HCT116 (cell line): ENCODE data around the gene IL3RA. TPM values are rescaled to one million over a fixed set of nuclear protein-coding genes. Genes with fewer than 3 reads are reported as not detected.

Source experiments
- ATAC-seq: fragments of 200-7000 bp; cut with Tn5 transposase; 2 replicates; pipeline ENCODE4 v1.9.1; 2020; ENCODE audit warnings: mild to moderate bottlenecking, moderate library complexity
- BruUV-seq: library from RNA; stranded (reverse); fragments of 400-500 nt; replicated peaks from 2 replicates; lab custom pipeline; 2021; lab: Mats Ljungman, UMichigan
- CTCF ChIA-PET: fragments of 300-600 bp; sonication (Branson Sonifier 250); formaldehyde crosslinking; loops from one replicate; lab custom pipeline; 2021; ENCODE audit warnings: antibody characterized with exemption; lab: Charles Lee
- POLR2A ChIA-PET: fragments of 300-600, 350-600 bp; sonication (Branson Sonifier 250); formaldehyde crosslinking; loops from one replicate; lab custom pipeline; 2021; ENCODE audit warnings: antibody characterized with exemption; lab: Charles Lee
- RAD21 ChIA-PET, 2 experiments: fragments of 300-600 bp; sonication (Branson Sonifier 250); formaldehyde crosslinking; loops; one replicate each; lab custom pipeline; 2023; ENCODE audit warnings: low total read pairs in 2 of 2; ENCODE audit not compliant: uncharacterized antibody in 2 of 2, unreplicated experiment in 2 of 2, low non-redundant PET in 1 of 2; lab: Charles Lee
- DNase-seq: peaks from one replicate; pipeline ENCODE4 v3.0.0-alpha.2; 2010; ENCODE audit warnings: low read depth, low spot score
- H2AFZ ChIP-seq: fragments of 200-600 bp; shearing (Covaris generic), sonication (generic); 2 replicates; pipeline ENCODE4 v1.6.1; 2017; ENCODE audit warnings: low read depth, mixed run types, mixed read lengths, antibody characterized with exemption, low read length; ENCODE audit not compliant: poor library complexity, severe bottlenecking
- H3K27ac ChIP-seq: 2 replicates; pipeline ENCODE4 v1.5.1; 2012; ENCODE audit warnings: low read depth, low read length
- H3K27me3 ChIP-seq: fragments of 200-600 bp; sonication (generic); 2 replicates; pipeline ENCODE4 v1.6.1; 2016; ENCODE audit warnings: mixed run types, low read length, mixed read lengths; ENCODE audit not compliant: insufficient read depth
- H3K36me3 ChIP-seq, 2 experiments: fragments of 200-500 bp in 1 of 2; fragments of 200-600 bp in 1 of 2; sonication (Bioruptor generic) in 1 of 2; sonication (generic) in 1 of 2; 2 replicates each; pipeline versions ENCODE4 v1.5.1 to v1.6.1; 2014 to 2016; ENCODE audit warnings: low read length in 2 of 2, inconsistent platforms in 1 of 2, mixed read lengths in 1 of 2, mixed run types in 1 of 2; ENCODE audit not compliant: insufficient read depth in 2 of 2, control insufficient read depth in 1 of 2
- H3K4me1 ChIP-seq, 2 experiments: fragments of 200-600 bp in 1 of 2; sonication (generic) in 1 of 2; 2 replicates each; pipeline versions ENCODE4 v1.5.1 to v1.6.1; 2012 to 2017; ENCODE audit warnings: low read length in 2 of 2, inconsistent platforms in 1 of 2, mild to moderate bottlenecking in 1 of 2, mixed read lengths in 1 of 2, mixed run types in 1 of 2, moderate library complexity in 1 of 2; ENCODE audit not compliant: insufficient read depth in 2 of 2, control insufficient read depth in 1 of 2
- H3K4me2 ChIP-seq: fragments of 200-600 bp; sonication (generic); 2 replicates; pipeline ENCODE4 v1.6.1; 2017; ENCODE audit warnings: mixed run types, low read length, mixed read lengths
- H3K4me3 ChIP-seq, 2 experiments: fragments of 200-600 bp in 1 of 2; sonication (generic) in 1 of 2; replicated peaks in 1 of 2; 2 replicates each; pipeline ENCODE4 v1.5.1; 2011 to 2016; ENCODE audit warnings: low read length in 2 of 2, control low read depth in 1 of 2, low read depth in 1 of 2, mild to moderate bottlenecking in 1 of 2, mixed read lengths in 1 of 2, mixed run types in 1 of 2
- H3K79me2 ChIP-seq: fragments of 200-600 bp; sonication (generic); 2 replicates; pipeline ENCODE4 v1.6.1; 2017; ENCODE audit warnings: mild to moderate bottlenecking, mixed run types, low read length, moderate library complexity, mixed read lengths; ENCODE audit not compliant: insufficient read depth
- H3K9ac ChIP-seq: fragments of 200-600 bp; sonication (generic); 2 replicates; pipeline ENCODE4 v1.6.1; 2016; ENCODE audit warnings: low read length, mixed read lengths
- H3K9me2 ChIP-seq: fragments of 200-600 bp; sonication (generic), shearing (Covaris generic); 2 replicates; pipeline ENCODE4 v1.6.1; 2017; ENCODE audit warnings: mixed run types, mild to moderate bottlenecking, moderate library complexity; ENCODE audit not compliant: insufficient read depth
- H3K9me3 ChIP-seq, 2 experiments: fragments of 200-500 bp in 1 of 2; fragments of 200-600 bp in 1 of 2; sonication (Bioruptor generic) in 1 of 2; sonication (generic) in 1 of 2; 2 replicates each; pipeline ENCODE4 v1.6.1; 2014 to 2017; ENCODE audit warnings: low read length in 2 of 2, mixed read lengths in 2 of 2, inconsistent platforms in 1 of 2, low read depth in 1 of 2, mild to moderate bottlenecking in 1 of 2, mixed run types in 1 of 2, moderate library complexity in 1 of 2; ENCODE audit not compliant: control insufficient read depth in 1 of 2, insufficient read depth in 1 of 2
- H4K20me1 ChIP-seq: fragments of 200-600 bp; sonication (generic), shearing (Covaris generic); 2 replicates; pipeline ENCODE4 v1.6.1; 2017; ENCODE audit warnings: mixed run types, mild to moderate bottlenecking, moderate library complexity; ENCODE audit not compliant: insufficient read depth
- ATF3 ChIP-seq: IDR thresholded peaks from 2 replicates; pipeline ENCODE4 v1.6.1; 2012
- EZH2 ChIP-seq: fragments of 200-600 bp; sonication (generic); IDR thresholded peaks from 2 replicates; pipeline ENCODE4 v1.6.1; 2017; ENCODE audit warnings: antibody characterized with exemption, mixed run types
- POLR2AphosphoS5 ChIP-seq: IDR thresholded peaks from 2 replicates; pipeline ENCODE4 v1.6.1; 2011; ENCODE audit warnings: mild to moderate bottlenecking, low read depth, low read length, moderate library complexity
- intact Hi-C: fragments of 100-400 bp; cut with micrococcal nuclease; formaldehyde crosslinking; loops from 2 replicates; pipeline ENCODE4 v1.10.0; 2022
- total RNA-seq: library from RNA; stranded (reverse); gene quantifications from one replicate; pipeline ENCODE4 v1.2.1, GENCODE V29; 2021; ENCODE audit not compliant: unreplicated experiment
- TF ChIP-seq, protein P1 (sequence below): IDR thresholded peaks from 2 replicates; pipeline ENCODE4 v1.6.1; 2011; ENCODE audit warnings: mild to moderate bottlenecking, low read length, moderate library complexity; ENCODE audit not compliant: insufficient replicate concordance; ENCODE audit errors: extremely low read depth

IL3RA gene
- total RNA-seq, 1 experiment from 2014 or later = not detected

- Histone ChIP-seq H3K79me2 (no peaks in the 10 kb centered on the region), H3K27ac (no peak overlapping the region), H3K4me1 (no peaks in the 10 kb centered on the region), H3K9ac (no peak overlapping the region), H2AFZ (no peak overlapping the region), H4K20me1 (no peaks in the 10 kb centered on the region), H3K9me2 (no peaks in the 10 kb centered on the region), H3K27me3 (no peaks in the 10 kb centered on the region), H3K9me3 (peaks cover 0 to 5% of the 10 kb centered on the region in 2 experiments; a peak in 1 of 4 replicates), H3K36me3 (peaks cover 2 to 34% of the 10 kb centered on the region in 2 experiments; a peak in 3 of 4 replicates), H3K4me3 (no peak overlapping the region), H3K4me2 (no peak overlapping the region)
- ChIA-PET RAD21 (no interaction called here), CTCF (no interaction called here), POLR2A (no interaction called here)
- intact Hi-C loops = no loop called here
- ATAC-seq (no peak), DNase-seq (no peak)
- BruUV-seq = no TSS peak
- no peak for TF ChIP-seq POLR2AphosphoS5
Observed at GRCh38 chrX:1422135-1422465, 85.5 kb downstream of the IL3RA start.

GRCh38 chrX:1423215-1423614 lies 86.6 kb downstream of the IL3RA start:
- CTCF ChIA-PET = no interaction called here
- Histone ChIP-seq H3K27me3 (no peaks in the 10 kb centered on the region), H3K36me3 (peaks cover 2 to 36% of the 10 kb centered on the region in 2 experiments; a peak in 3 of 4 replicates), H3K27ac (no peak overlapping the region), H3K9me3 (peaks cover 0 to 5% of the 10 kb centered on the region in 2 experiments; a peak in 1 of 4 replicates), H3K79me2 (no peaks in the 10 kb centered on the region), H3K9ac (no peak overlapping the region), H3K9me2 (no peaks in the 10 kb centered on the region), H3K4me2 (no peak overlapping the region), H4K20me1 (no peaks in the 10 kb centered on the region), H3K4me3 (no peak overlapping the region), H2AFZ (no peak overlapping the region), H3K4me1 (no peaks in the 10 kb centered on the region)
- intact Hi-C loops = no loop called here
- BruUV-seq = no TSS peak
- TF ChIP-seq EZH2 (no peak), ATF3 (no peak)
- TF ChIP-seq, protein P1, sequence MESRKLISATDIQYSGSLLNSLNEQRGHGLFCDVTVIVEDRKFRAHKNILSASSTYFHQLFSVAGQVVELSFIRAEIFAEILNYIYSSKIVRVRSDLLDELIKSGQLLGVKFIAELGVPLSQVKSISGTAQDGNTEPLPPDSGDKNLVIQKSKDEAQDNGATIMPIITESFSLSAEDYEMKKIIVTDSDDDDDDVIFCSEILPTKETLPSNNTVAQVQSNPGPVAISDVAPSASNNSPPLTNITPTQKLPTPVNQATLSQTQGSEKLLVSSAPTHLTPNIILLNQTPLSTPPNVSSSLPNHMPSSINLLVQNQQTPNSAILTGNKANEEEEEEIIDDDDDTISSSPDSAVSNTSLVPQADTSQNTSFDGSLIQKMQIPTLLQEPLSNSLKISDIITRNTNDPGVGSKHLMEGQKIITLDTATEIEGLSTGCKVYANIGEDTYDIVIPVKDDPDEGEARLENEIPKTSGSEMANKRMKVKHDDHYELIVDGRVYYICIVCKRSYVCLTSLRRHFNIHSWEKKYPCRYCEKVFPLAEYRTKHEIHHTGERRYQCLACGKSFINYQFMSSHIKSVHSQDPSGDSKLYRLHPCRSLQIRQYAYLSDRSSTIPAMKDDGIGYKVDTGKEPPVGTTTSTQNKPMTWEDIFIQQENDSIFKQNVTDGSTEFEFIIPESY = no peak
- RAD21 ChIA-PET = no interaction called here
- POLR2A ChIA-PET = no interaction called here
- DNase-seq = no peak
- ATAC-seq = no peak
